NB4 (cell line): ENCODE data around the gene RBMS1.

Source experiments
- DNase-seq: peaks from one replicate; pipeline ENCODE4 v3.0.0; 2010; ENCODE audit warnings: low read depth
- H3K4me3 ChIP-seq: one replicate; pipeline ENCODE4 v1.5.1; 2011; ENCODE audit warnings: mild to moderate bottlenecking, low read depth, low read length, moderate library complexity
- MYC ChIP-seq: IDR thresholded peaks from 2 replicates; pipeline ENCODE4 v1.6.1; 2011; ENCODE audit warnings: low read depth, low read length
- POLR2A ChIP-seq: IDR thresholded peaks from 2 replicates; pipeline ENCODE4 v1.6.1; 2011; ENCODE audit warnings: mild to moderate bottlenecking; ENCODE audit not compliant: insufficient read length; ENCODE audit errors: extremely low read depth
- TF ChIP-seq, protein P1 (sequence below): IDR thresholded peaks from one replicate; pipeline ENCODE4 v1.5.1; 2012; ENCODE audit warnings: low read depth, low read length
- TF ChIP-seq, protein P2 (sequence below): IDR thresholded peaks from 2 replicates; pipeline ENCODE4 v1.6.1; 2011; ENCODE audit warnings: low read depth, low read length

RBMS1 gene

DNA sequence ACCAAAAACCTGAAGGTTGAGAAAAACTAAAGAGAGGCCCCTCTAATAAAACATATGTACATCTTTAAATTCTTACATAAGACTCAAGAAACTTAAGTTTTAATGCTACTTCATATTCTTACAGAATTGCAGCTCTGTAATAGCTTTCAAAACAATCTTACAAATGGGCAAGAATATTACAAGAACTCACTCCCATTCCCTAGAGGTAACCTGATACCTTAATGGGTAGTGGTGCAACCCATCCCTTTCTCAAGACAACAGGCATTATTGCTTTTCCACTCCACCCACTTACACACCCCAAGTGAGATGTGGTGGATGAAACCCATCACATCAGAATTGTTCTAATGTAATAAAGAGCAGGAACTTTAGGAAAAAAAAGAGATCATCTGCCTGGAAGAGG lies 103.7 kb downstream of the RBMS1 start:
- no peak for TF ChIP-seq MYC
- TF ChIP-seq, protein P1, sequence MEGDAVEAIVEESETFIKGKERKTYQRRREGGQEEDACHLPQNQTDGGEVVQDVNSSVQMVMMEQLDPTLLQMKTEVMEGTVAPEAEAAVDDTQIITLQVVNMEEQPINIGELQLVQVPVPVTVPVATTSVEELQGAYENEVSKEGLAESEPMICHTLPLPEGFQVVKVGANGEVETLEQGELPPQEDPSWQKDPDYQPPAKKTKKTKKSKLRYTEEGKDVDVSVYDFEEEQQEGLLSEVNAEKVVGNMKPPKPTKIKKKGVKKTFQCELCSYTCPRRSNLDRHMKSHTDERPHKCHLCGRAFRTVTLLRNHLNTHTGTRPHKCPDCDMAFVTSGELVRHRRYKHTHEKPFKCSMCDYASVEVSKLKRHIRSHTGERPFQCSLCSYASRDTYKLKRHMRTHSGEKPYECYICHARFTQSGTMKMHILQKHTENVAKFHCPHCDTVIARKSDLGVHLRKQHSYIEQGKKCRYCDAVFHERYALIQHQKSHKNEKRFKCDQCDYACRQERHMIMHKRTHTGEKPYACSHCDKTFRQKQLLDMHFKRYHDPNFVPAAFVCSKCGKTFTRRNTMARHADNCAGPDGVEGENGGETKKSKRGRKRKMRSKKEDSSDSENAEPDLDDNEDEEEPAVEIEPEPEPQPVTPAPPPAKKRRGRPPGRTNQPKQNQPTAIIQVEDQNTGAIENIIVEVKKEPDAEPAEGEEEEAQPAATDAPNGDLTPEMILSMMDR, result no peak
- TF ChIP-seq POLR2A, result no peak
- peak; percentile 77 for DNase-seq
- H3K4me3 ChIP-seq, result no peak overlapping the region

DNA sequence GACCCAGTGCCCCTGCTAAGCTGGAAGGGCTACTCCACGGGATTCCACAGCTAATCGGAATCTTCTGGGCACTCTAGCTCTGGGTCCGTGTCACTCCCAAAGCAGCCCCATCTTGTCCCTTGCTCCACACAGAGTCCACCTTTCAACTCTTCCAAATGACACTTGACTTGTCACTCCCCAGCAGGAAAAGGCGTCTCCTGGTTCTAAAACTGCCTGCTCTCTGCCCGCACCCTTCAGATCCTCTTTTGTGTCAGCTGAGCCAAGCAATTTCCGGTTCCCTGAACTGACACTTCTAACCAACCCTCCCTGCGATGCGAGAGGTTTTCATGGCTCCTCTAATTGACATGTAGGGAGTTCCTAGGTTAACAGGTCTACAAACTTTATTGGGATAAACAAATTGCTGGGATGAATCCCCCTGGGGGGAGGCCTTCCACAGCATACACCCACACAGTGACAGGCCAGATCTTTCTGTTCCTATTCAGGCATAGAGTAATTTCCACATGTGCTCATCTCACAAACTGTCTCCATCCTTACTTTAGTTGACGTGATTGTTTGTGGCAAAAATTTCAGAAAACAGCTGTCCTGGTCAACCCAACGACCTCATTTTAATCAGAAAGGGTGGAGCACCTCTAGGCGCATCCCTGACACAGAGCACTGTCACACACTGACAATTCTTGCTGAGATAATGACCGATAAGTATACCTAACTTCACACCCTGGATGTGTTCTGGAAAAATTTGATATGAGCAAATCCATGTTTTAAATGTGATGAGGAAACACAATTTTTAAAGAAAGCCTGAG lies 104.9 kb downstream of the RBMS1 start:
- DNase-seq, result peak; percentile 87
- TF ChIP-seq, protein P1, result no peak
- TF ChIP-seq, protein P2, sequence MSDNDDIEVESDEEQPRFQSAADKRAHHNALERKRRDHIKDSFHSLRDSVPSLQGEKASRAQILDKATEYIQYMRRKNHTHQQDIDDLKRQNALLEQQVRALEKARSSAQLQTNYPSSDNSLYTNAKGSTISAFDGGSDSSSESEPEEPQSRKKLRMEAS, result peak; percentile 48; the same call in 1 of the 2 replicates
- H3K4me3 ChIP-seq, result peak overlapping the region; percentile 16

DNA sequence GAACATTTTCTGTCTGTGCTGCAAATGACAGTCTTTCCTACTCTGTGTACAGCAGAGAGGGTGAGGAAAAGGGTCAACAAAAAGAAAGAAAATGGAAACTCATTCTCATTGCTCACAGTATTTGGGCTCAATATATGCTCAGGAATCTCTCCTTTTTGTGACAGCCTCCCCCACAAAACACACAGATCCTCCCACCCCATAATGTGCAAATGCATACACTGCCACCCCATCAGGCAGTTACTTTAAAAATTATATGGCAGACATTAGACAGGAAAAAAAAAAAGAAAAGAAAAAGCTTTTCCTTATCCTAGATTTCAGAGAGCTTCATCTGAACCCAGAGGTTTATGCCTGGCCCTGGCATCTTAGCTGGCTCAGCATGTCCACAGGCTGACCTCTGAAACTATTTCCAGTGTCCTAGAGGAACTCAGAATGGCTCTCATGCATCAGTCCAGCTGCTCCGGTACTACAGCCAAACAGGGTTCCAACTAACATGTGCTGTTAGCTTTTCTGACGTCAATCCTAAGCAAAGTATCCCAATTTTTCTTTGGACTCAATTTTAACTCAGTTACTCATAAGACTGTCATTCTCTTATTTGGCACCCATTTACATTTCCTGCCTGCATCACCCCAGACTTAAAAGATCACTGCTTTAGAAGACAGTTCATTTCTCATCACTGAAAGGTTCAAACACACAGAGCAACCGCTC lies 105.9 kb downstream of the RBMS1 start:
- TF ChIP-seq MYC (no peak), POLR2A (no peak)
- TF ChIP-seq, protein P2, result no peak
- TF ChIP-seq, protein P1, result no peak
- no peak overlapping the region for H3K4me3 ChIP-seq
- DNase-seq, result no peak

DNA sequence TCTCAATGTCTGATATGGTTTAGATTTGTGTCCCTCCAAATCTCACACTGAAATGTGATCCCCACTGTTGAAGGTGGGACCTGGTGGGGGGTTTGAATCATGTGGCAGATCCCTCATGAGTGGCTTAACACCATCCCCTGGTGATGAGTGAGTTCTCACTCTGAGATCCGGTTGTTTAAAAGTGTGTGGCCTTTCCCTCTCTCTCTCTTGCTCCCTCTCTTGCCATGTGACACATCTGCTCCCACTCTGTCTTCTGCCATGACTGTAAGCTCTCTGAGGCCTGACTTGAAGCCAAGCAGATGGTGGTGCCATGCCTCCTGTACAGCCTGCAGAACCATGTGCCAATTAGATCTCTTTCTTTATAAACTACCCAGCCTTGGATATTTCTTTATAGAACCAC lies 108.8 kb downstream of the RBMS1 start:
- TF ChIP-seq, protein P1, result no peak
- TF ChIP-seq, protein P2, result no peak
- TF ChIP-seq MYC (no peak), POLR2A (no peak)
- H3K4me3 ChIP-seq, result no peak overlapping the region
- no peak for DNase-seq

GRCh38 chr2:160381425-160381951 lies 112.1 kb downstream of the RBMS1 start:
- no peak overlapping the region for H3K4me3 ChIP-seq
- peak; percentile 78 for DNase-seq
- TF ChIP-seq, protein P1, result no peak
- TF ChIP-seq MYC (no peak), POLR2A (no peak)
- TF ChIP-seq, protein P2, result no peak
